Right lobe of liver (tissue), 4 donors: ENCODE results near the gene ACSF2.

Experiments used
- POLR2A ChIP-seq: fragments of 450-650 bp; IDR thresholded peaks from one replicate; pipeline ENCODE4 v1.6.1; 2017; ENCODE audit warnings: antibody characterized with exemption, mild to moderate bottlenecking
- TF ChIP-seq, protein P1 (sequence below), 4 donors: fragments of 200-600 bp in 3 of 4; fragments of 450-650 bp in 1 of 4; IDR thresholded peaks; one replicate each; pipeline versions ENCODE4 v1.5.1 to v1.8.0; 2016 to 2022; ENCODE audit warnings: antibody characterized with exemption in 4 of 4, mild to moderate bottlenecking in 2 of 4
- donor health status: DM: no; HTN: no; CAD: no.
- donor health status: DM: no; HTN: no; CAD: no.
- donor health status: DM: no; HTN: yes; CAD: no.

DNA sequence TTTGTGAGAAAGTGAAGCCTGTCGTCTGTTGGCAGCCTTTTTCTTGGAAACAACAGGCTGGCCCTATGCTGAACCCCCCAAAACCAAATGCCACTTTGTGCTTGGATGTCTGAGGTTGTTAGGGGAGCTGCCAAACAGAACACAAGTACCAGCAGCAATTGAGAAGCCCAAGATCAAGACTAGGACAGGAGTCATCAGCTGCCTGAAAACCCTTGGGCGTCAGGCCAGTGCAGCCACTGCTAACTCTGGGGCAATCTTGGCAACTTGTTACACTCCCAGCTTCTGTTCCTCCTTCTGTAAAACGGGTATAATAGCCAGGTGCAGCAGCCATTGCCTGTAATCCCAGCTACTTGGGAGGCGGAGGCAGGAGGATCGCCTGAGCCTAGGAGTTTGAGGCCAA is 19.4 kb upstream of the ACSF2 start:
- TF ChIP-seq, protein P1, sequence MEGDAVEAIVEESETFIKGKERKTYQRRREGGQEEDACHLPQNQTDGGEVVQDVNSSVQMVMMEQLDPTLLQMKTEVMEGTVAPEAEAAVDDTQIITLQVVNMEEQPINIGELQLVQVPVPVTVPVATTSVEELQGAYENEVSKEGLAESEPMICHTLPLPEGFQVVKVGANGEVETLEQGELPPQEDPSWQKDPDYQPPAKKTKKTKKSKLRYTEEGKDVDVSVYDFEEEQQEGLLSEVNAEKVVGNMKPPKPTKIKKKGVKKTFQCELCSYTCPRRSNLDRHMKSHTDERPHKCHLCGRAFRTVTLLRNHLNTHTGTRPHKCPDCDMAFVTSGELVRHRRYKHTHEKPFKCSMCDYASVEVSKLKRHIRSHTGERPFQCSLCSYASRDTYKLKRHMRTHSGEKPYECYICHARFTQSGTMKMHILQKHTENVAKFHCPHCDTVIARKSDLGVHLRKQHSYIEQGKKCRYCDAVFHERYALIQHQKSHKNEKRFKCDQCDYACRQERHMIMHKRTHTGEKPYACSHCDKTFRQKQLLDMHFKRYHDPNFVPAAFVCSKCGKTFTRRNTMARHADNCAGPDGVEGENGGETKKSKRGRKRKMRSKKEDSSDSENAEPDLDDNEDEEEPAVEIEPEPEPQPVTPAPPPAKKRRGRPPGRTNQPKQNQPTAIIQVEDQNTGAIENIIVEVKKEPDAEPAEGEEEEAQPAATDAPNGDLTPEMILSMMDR (IDR thresholded peaks at IDR 0.05) = no peak
- TF ChIP-seq POLR2A = no peak
